MM.1S (cell line): ENCODE data around the gene NOL4L.

Source experiments
- EZH2 ChIP-seq: fragments of 300-600 bp; sonication (generic); optimal IDR thresholded peaks from 2 replicates; pipeline ENCODE3; 2017; ENCODE audit warnings: low read depth, mild to moderate bottlenecking, antibody characterized with exemption, low read length, mixed read lengths
- EZH2phosphoT487 ChIP-seq: fragments of 300-600 bp; sonication (generic); IDR thresholded peaks from 2 replicates; pipeline ENCODE4 v1.6.1; 2018; ENCODE audit warnings: antibody characterized with exemption, low read length
- TF ChIP-seq, protein P1 (sequence below): fragments of 300-600 bp; sonication (generic); IDR thresholded peaks from 2 replicates; pipeline ENCODE4 v1.5.1; 2016; ENCODE audit warnings: antibody characterized with exemption, low read length, mixed read lengths

DNA sequence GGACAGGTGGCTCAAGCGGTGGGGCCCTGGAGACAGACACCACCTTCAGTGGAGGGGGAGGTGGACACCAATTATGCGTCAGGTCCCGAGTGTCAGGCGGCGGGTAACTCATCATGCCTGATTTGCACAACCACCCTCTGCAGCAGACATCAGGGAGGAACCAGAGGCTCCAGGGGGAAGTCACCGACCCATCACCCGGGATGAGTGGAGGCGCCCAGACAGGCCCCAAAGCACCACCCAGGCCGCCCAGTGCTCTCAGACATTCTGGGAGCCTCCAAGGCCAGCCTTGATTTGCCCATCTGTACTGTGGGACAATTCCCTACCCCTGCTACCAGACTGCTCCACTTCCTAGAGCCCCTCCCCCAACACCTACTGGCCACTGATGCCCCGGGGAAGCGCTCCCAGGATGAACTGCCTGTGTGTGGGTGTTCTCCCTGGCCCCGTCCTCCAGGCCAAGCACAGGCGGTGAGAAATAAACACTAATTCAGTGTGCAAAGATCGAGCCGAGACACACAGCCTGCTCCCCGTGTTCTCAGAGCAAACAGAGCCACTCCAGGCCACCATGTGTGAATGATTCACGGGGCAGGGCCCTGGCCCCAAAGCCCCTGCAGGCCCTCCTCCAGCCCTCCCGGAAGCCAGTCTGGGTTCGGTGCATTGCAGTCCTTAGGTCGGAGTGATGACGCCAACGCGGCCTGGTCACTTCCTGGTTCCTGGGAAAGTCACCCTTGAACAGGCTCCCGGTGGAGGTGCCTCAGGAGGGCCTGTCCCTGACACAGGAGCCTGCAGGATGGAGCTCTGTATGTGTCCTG is 119.8 kb downstream of the NOL4L start:
- TF ChIP-seq, protein P1, sequence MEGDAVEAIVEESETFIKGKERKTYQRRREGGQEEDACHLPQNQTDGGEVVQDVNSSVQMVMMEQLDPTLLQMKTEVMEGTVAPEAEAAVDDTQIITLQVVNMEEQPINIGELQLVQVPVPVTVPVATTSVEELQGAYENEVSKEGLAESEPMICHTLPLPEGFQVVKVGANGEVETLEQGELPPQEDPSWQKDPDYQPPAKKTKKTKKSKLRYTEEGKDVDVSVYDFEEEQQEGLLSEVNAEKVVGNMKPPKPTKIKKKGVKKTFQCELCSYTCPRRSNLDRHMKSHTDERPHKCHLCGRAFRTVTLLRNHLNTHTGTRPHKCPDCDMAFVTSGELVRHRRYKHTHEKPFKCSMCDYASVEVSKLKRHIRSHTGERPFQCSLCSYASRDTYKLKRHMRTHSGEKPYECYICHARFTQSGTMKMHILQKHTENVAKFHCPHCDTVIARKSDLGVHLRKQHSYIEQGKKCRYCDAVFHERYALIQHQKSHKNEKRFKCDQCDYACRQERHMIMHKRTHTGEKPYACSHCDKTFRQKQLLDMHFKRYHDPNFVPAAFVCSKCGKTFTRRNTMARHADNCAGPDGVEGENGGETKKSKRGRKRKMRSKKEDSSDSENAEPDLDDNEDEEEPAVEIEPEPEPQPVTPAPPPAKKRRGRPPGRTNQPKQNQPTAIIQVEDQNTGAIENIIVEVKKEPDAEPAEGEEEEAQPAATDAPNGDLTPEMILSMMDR, result no peak
- no peak for TF ChIP-seq EZH2
- TF ChIP-seq EZH2phosphoT487, result no peak
